Medulla oblongata (tissue), 1 donor: ENCODE results near the gene PXDN.
"Not testable (repeated sequence)": the region's sequence is repeated elsewhere in the genome, so short reads cannot be mapped to it uniquely, and the experiment has no call there.

Source experiments
- DNase-seq: peaks from one replicate; pipeline ENCODE4 v3.0.0-alpha.2; 2015; ENCODE audit errors: extremely low spot score

Gene PXDN

DNA sequence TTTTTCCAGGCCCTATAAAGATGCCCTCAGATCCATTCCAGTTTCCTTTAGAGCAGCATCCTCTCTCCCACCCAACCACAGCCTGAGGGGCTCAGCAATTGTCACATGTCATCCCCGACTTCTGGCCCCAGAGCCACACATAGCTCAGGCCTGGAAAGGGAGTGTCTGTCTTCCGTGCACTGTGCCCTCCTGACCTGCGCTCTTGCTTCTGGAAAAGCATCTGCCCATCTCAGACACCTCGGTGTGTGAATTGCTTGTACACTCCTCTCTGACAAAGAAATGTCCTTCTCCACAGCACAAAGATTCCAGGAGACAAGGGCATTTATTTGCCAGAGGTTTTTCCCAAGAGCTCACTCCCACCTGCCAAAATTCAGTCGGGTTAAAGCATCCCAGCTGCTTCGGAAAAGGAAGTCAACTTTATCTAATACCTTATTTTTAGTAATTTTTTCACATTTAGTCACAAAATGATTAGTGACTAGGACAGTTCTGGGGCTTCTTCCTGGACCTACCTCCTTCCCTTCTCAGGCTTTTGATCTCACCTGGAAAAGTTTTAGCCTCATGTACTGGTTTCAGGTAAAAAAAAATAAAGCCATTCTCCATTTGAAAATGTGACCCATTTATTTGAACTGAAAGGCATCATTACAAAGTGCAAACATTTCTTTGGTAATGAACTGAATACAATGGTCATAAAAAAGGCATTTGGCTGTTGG lies 112.9 kb downstream of the PXDN start:
- no peak for DNase-seq

GRCh38 chr2:1628893-1629292 lies 115.4 kb downstream of the PXDN start:
- peak; percentile 23 for DNase-seq

DNA sequence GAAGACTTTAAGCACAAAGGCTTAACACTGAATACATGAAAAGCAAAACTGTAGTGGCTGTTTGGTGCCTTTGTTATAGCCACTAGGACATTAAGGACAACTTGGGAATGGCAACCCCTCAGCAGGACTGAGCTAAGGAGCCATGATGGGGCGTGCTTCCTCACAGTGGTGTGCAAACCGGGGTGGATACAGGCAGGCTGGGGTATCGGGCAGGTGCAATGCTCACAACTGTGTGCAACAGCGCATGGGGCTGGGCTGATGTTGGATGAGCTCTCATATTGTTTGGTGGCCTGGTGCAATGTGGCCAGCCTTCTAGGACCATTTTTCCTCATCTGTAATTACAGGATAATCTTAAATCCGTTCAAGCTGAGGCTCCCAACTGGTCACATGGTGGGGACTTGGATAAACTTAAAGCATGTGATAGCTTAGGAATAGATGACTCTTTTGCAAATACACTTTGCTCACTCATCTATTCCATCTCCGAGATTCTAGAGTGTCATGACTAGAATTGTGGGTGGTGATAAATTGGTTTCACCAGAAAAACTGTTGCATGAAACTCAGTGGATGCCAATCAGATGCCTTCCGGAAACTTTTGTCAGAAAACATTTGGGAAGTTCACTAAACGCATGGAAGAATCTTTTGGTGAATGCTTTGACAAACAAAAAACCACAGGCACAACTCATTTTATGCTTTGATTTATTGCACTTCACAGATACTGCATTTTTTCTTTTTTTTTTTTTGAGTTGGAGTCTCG lies 116.5 kb downstream of the PXDN start:
- no peak for DNase-seq

DNA sequence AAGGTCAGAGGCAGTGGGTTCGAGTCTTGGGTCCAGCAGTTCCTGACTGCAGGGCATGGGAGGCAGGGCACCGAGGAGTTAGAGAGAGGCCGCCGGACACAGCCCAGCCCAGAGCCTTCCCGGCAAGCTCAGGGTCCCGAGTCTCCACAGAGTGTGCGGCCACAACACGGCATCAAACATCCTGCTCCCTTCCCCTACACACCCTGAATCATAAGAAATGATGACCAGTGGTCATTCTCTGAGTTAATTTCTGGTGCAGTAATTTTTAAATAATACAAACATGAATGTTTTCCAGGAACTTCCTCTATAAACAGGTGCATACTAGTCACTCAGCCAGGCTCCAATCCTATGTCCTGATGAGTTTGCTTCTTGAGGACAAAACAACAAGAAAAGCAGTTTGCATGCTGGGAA lies 118.0 kb downstream of the PXDN start:
- DNase-seq: no peak

DNA sequence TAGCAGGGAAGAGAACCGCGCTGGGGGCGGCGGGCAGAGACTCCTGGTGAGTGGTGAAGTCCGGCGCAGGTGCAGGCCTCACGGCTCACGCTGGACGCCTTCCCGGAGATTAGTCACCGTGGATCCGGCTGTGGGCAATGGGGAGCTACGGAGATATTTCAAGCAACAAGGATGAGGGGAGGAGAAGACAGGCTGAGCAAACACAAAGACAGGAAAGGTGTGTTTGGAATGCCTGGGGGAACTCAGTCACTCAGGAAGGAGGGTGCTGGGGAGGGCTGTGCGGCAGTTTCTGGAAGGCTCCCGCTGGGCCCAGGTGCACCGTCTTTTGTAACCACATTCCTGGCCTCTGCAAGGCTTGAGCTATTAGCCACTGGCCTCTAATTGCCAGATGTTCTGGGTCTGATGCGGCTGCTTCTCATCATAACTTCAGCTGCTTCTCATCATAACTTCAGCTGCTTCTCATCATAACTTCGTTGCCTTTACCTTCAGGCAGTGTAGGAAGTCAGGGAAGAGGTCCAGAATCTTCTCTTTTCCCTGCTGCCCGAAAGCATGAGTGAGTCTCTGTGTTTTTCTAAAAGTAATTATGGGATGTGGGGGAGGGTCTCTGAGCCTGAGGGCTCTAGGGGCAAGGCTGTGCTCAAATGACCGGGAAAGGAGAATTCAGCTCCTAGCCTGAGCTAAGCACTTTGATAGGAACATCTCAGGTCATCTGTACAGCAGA lies 118.9 kb downstream of the PXDN start:
- no peak for DNase-seq

- no peak for DNase-seq
These were observed 120.3 kb downstream of the PXDN start for GRCh38 chr2:1623906-1624445.

- DNase-seq: no peak
These were observed 121.7 kb downstream of the PXDN start for GRCh38 chr2:1622521-1623200.

- not testable (repeated sequence) for DNase-seq
These were observed 122.3 kb downstream of the PXDN start for GRCh38 chr2:1621976-1622375.

- no peak for DNase-seq
These were observed 122.8 kb downstream of the PXDN start for GRCh38 chr2:1621501-1621900.

DNA sequence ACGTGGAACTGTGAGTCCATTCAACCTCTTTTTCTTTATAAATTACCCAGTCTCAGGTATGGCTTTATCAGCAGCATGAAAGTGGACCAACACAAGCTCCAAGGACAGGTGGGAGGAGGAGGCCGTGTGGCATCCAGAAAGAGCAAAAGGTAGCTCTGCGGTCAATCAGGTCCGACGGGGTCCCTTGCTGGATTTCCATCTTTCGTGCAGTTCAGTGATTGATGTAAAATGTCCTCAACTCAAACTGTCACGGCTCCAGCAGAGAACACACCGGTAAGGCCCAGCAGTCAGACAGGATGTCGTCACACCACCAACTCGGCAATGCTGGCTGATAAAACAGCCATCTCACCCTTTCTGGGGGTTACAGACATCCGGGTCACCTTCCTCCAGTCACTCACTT lies 123.3 kb downstream of the PXDN start:
- no peak for DNase-seq

DNA sequence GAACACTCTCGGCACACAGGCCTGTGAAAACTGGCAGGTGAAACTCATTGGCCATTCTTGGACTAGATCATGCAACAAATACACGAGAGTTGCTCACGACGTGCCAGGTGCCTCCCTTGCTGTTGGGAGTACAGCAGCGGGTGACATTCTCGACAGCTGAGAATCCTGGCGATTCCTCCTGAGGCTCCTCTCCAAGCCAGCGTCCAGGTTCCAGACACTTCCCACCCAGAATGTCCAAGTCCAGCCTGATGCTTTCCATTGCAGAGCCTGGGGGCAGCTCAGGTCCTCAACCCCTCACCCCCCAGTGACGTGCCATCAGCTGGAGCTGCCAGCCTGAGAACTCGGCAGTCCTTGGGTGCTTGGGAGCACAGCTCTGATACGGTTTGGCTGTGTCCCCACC lies 124.2 kb downstream of the PXDN start:
- DNase-seq: no peak

- no peak for DNase-seq
These were observed 124.8 kb downstream of the PXDN start for GRCh38 chr2:1619556-1619955.

GRCh38 chr2:1618974-1619373 lies 125.3 kb downstream of the PXDN start:
- DNase-seq: no peak

- no peak for DNase-seq
These were observed 125.9 kb downstream of the PXDN start for GRCh38 chr2:1618191-1618961.

- DNase-seq: no peak
These were observed 126.8 kb downstream of the PXDN start for GRCh38 chr2:1617425-1618021.

DNA sequence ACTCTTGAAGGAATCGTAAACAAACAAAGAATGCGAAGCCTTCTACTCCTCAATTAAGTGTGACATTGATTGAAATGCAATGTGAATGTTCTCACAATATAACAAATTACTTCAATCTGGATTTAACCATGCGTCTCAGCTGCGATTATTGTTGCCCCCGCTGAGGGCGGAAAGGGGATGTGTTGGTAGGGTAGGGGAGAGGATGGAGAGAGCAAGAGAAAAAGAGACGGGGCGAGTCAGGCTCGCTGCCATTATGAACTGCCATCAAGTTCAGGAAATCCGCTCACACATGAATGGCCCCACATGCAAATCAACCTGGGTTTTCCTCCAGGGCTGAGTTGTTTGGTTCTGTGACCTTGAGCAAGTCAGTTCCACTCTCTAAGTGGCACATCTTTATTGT lies 129.8 kb downstream of the PXDN start:
- DNase-seq: no peak

GRCh38 chr2:1613731-1614354 lies 130.5 kb downstream of the PXDN start:
- no peak for DNase-seq

DNA sequence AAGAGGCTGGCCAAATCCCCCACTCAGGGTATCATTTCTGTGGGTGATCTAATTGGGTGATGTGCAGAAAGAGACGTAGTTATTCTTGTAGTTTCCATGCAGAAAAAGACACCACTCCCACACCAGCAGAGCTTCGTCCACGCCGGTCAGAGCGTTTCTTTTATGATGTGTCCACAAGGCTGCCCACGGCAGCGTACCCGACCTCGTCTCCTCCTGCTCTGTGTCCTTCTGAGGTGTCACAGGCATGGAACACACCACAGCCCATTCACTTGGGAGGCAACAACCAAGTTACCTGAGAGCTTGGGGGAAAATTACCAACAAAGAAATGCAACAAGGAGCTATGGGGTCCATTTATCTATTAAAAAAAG lies 131.3 kb downstream of the PXDN start:
- DNase-seq: no peak

DNA sequence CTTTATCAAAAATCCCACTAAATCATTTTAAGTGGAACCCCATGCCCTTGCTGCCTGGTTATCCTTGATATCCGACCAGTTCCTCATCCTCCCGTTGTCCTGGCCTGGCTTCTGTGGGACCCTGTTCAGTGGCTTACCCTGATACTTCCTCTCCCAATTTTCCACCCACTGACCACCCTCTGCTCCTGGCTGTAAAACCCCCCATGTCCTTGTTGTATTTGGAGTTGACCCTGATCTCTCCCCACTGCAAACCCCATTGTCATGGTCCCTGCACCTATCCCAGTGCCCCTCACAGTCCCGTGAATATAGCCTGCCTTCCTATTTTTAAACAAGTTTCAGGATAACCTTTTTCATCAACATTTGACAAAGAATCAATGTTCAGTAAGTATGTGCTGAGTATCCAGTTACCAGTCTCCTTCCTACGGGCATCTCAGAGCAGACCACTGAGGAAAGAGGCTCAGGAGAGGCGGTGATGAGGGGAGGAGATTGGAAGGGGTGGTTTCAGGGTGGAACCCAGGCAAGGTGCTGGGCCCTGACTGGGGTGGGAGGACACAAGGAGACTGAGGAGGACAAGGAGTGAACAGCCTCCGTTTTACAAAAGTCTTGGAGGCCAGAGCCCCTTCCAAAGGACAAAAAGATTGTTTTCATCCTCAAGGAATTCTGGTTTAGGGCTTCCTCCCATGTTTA lies 131.8 kb downstream of the PXDN start:
- no peak for DNase-seq

DNA sequence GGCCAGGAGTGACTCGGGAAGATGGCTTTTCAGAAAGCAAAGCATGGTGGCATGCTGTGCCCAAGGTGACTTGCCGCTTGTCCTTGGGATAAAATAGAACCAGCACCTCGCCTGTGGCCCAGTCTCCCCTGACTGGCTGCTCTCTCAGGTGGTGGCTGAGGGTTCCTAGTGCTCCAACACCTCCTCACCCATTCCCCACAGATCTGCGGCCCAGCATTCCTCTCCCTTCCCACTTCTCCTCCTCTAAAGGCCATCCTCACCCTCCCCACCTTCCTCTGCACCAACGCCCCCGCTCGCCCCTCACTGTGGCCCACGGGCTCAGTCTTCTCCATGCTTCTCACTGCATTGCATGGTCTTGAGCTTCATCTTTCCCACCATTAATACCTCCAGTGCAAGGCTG lies 132.4 kb downstream of the PXDN start:
- DNase-seq: no peak
